ENCODE results near the gene MXRA5. TPM values are rescaled to one million over a fixed set of nuclear protein-coding genes. Genes with fewer than 3 reads are reported as not detected.
A peak's percentile ranks its signal among the peaks of the same experiment; 100 is the strongest.
"Not testable (repeated sequence)": the region's sequence is repeated elsewhere in the genome, so short reads cannot be mapped to it uniquely, and the experiment has no call there.

The MXRA5 gene
- polyA plus RNA-seq, 4 donors = under 0.01 to 8.2 (median 0.48) TPM

- no peaks in the 10 kb centered on the region for H3K36me3 ChIP-seq (ENCODE audit: control insufficient read depth in 3 of 3, insufficient read depth in 2 of 3, low read depth in 1 of 3, low read length in 3 of 3)
- FAIRE-seq (no peak), DNase-seq (no peak)
- peaks cover 0 to 17% (median 13%) of the 10 kb centered on the region in 3 donors for H3K27me3 ChIP-seq (ENCODE audit: control insufficient read depth in 3 of 3, insufficient read depth in 3 of 3, low read length in 3 of 3)
- no peak overlapping the region for H3K27ac ChIP-seq (ENCODE audit: low read depth in 1 of 3, low read length in 2 of 3)
- H3K4me3 ChIP-seq (ENCODE audit: low read depth in 1 of 3, low read length in 3 of 3) = no peak overlapping the region
- H3K9me3 ChIP-seq (ENCODE audit: control insufficient read depth in 2 of 2, insufficient read depth in 1 of 2, low read depth in 1 of 2, low read length in 1 of 2) = no peaks in the 10 kb centered on the region
- H3K4me1 ChIP-seq (ENCODE audit: control insufficient read depth in 3 of 3, insufficient read depth in 2 of 3, low read depth in 1 of 3, low read length in 2 of 3) = no peaks in the 10 kb centered on the region
- 72 to 87% (median 79%) methylated on average over 5 of the region's 5 CpGs for WGBS, 3 donors
These were observed 1.7 kb upstream of the MXRA5 start for GRCh38 chrX:3348191-3348590.

GRCh38 chrX:3345281-3346191 is 916 bp downstream of the MXRA5 start:
- 4 to 12% (median 4%) methylated on average over 48 to 68 of the region's 68 CpGs for WGBS, 3 donors
- DNase-seq (peak; percentile 1 to 5), FAIRE-seq (no peak)
- Histone ChIP-seq H3K27ac (ENCODE audit: low read depth in 1 of 3, low read length in 2 of 3) (peak overlapping the region; percentile 32 to 67 (median 65)), H3K36me3 (ENCODE audit: control insufficient read depth in 3 of 3, insufficient read depth in 2 of 3, low read depth in 1 of 3, low read length in 3 of 3) (no peaks in the 10 kb centered on the region), H3K9me3 (ENCODE audit: control insufficient read depth in 2 of 2, insufficient read depth in 1 of 2, low read depth in 1 of 2, low read length in 1 of 2) (no peaks in the 10 kb centered on the region), H3K4me1 (ENCODE audit: control insufficient read depth in 3 of 3, insufficient read depth in 2 of 3, low read depth in 1 of 3, low read length in 2 of 3) (no peaks in the 10 kb centered on the region), H3K4me3 (ENCODE audit: low read depth in 1 of 3, low read length in 3 of 3) (peak overlapping the region in 2 of 3 donors; percentile 33 to 42), H3K27me3 (ENCODE audit: control insufficient read depth in 3 of 3, insufficient read depth in 3 of 3, low read length in 3 of 3) (peaks cover 0 to 17% (median 13%) of the 10 kb centered on the region in 3 donors)

- not testable (repeated sequence) for H3K27ac ChIP-seq (ENCODE audit: low read depth in 1 of 3, low read length in 2 of 3); H3K36me3 ChIP-seq (ENCODE audit: control insufficient read depth in 3 of 3, insufficient read depth in 2 of 3, low read depth in 1 of 3, low read length in 3 of 3); H3K9me3 ChIP-seq (ENCODE audit: control insufficient read depth in 2 of 2, insufficient read depth in 1 of 2, low read depth in 1 of 2, low read length in 1 of 2); H3K4me3 ChIP-seq (ENCODE audit: low read depth in 1 of 3, low read length in 3 of 3); DNase-seq; FAIRE-seq; H3K4me1 ChIP-seq (ENCODE audit: control insufficient read depth in 3 of 3, insufficient read depth in 2 of 3, low read depth in 1 of 3, low read length in 2 of 3)
- peaks cover 0 to 17% (median 13%) of the 10 kb centered on the region in 3 donors for H3K27me3 ChIP-seq (ENCODE audit: control insufficient read depth in 3 of 3, insufficient read depth in 3 of 3, low read length in 3 of 3)
- WGBS, 3 donors = 29 to 38% (median 32%) methylated on average over 20 to 24 of the region's 24 CpGs
These were observed 2.9 kb downstream of the MXRA5 start for GRCh38 chrX:3343569-3343968.

- H3K36me3 ChIP-seq (ENCODE audit: control insufficient read depth in 3 of 3, insufficient read depth in 2 of 3, low read depth in 1 of 3, low read length in 3 of 3) = no peaks in the 10 kb centered on the region
- DNase-seq (no peak), FAIRE-seq (no peak)
- no peak overlapping the region for H3K4me3 ChIP-seq (ENCODE audit: low read depth in 1 of 3, low read length in 3 of 3)
- 53 to 71% (median 68%) methylated on average over 1 of the region's 1 CpG for WGBS, 3 donors
- H3K27ac ChIP-seq (ENCODE audit: low read depth in 1 of 3, low read length in 2 of 3) = no peak overlapping the region
- peaks cover 0 to under 1% (median 0%) of the 10 kb centered on the region in 3 donors for H3K27me3 ChIP-seq (ENCODE audit: control insufficient read depth in 3 of 3, insufficient read depth in 3 of 3, low read length in 3 of 3)
- H3K9me3 ChIP-seq (ENCODE audit: control insufficient read depth in 2 of 2, insufficient read depth in 1 of 2, low read depth in 1 of 2, low read length in 1 of 2) = no peaks in the 10 kb centered on the region
- H3K4me1 ChIP-seq (ENCODE audit: control insufficient read depth in 3 of 3, insufficient read depth in 2 of 3, low read depth in 1 of 3, low read length in 2 of 3) = no peaks in the 10 kb centered on the region
These were observed 6.4 kb downstream of the MXRA5 start for GRCh38 chrX:3340016-3340415.

GRCh38 chrX:3326681-3327080 is 19.8 kb downstream of the MXRA5 start:
- Histone ChIP-seq H3K4me1 (ENCODE audit: control insufficient read depth in 3 of 3, insufficient read depth in 2 of 3, low read depth in 1 of 3, low read length in 2 of 3) (no peaks in the 10 kb centered on the region), H3K27me3 (ENCODE audit: control insufficient read depth in 3 of 3, insufficient read depth in 3 of 3, low read length in 3 of 3) (no peaks in the 10 kb centered on the region), H3K27ac (ENCODE audit: low read depth in 1 of 3, low read length in 2 of 3) (no peak overlapping the region), H3K4me3 (ENCODE audit: low read depth in 1 of 3, low read length in 3 of 3) (no peak overlapping the region), H3K36me3 (ENCODE audit: control insufficient read depth in 3 of 3, insufficient read depth in 2 of 3, low read depth in 1 of 3, low read length in 3 of 3) (no peaks in the 10 kb centered on the region), H3K9me3 (ENCODE audit: control insufficient read depth in 2 of 2, insufficient read depth in 1 of 2, low read depth in 1 of 2, low read length in 1 of 2) (no peaks in the 10 kb centered on the region)
- FAIRE-seq (no peak), DNase-seq (no peak)
- WGBS, 3 donors = 67 to 75% (median 67%) methylated on average over 7 of the region's 7 CpGs

- H3K36me3 ChIP-seq (ENCODE audit: control insufficient read depth in 3 of 3, insufficient read depth in 2 of 3, low read depth in 1 of 3, low read length in 3 of 3) = no peaks in the 10 kb centered on the region
- H3K27me3 ChIP-seq (ENCODE audit: control insufficient read depth in 3 of 3, insufficient read depth in 3 of 3, low read length in 3 of 3) = no peaks in the 10 kb centered on the region
- no peak for DNase-seq
- H3K4me3 ChIP-seq (ENCODE audit: low read depth in 1 of 3, low read length in 3 of 3) = no peak overlapping the region
- no peaks in the 10 kb centered on the region for H3K4me1 ChIP-seq (ENCODE audit: control insufficient read depth in 3 of 3, insufficient read depth in 2 of 3, low read depth in 1 of 3, low read length in 2 of 3)
- WGBS, 3 donors = 63 to 70% (median 68%) methylated on average over 7 of the region's 7 CpGs
- FAIRE-seq = no peak
- no peak overlapping the region for H3K27ac ChIP-seq (ENCODE audit: low read depth in 1 of 3, low read length in 2 of 3)
- H3K9me3 ChIP-seq (ENCODE audit: control insufficient read depth in 2 of 2, insufficient read depth in 1 of 2, low read depth in 1 of 2, low read length in 1 of 2) = no peaks in the 10 kb centered on the region
These were observed 25.9 kb downstream of the MXRA5 start for GRCh38 chrX:3320471-3321046.

- H3K9me3 ChIP-seq (ENCODE audit: control insufficient read depth in 2 of 2, insufficient read depth in 1 of 2, low read depth in 1 of 2, low read length in 1 of 2) = no peaks in the 10 kb centered on the region
- no peaks in the 10 kb centered on the region for H3K27me3 ChIP-seq (ENCODE audit: control insufficient read depth in 3 of 3, insufficient read depth in 3 of 3, low read length in 3 of 3)
- H3K4me3 ChIP-seq (ENCODE audit: low read depth in 1 of 3, low read length in 3 of 3) = no peak overlapping the region
- DNase-seq = no peak
- H3K4me1 ChIP-seq (ENCODE audit: control insufficient read depth in 3 of 3, insufficient read depth in 2 of 3, low read depth in 1 of 3, low read length in 2 of 3) = no peaks in the 10 kb centered on the region
- no peak for FAIRE-seq
- no peak overlapping the region for H3K27ac ChIP-seq (ENCODE audit: low read depth in 1 of 3, low read length in 2 of 3)
- no peaks in the 10 kb centered on the region for H3K36me3 ChIP-seq (ENCODE audit: control insufficient read depth in 3 of 3, insufficient read depth in 2 of 3, low read depth in 1 of 3, low read length in 3 of 3)
- WGBS, 3 donors = 85 to 94% (median 92%) methylated on average over 42 to 47 of the region's 47 CpGs
These were observed 29.2 kb downstream of the MXRA5 start for GRCh38 chrX:3317191-3317718.

GRCh38 chrX:3312109-3312508 is 34.3 kb downstream of the MXRA5 start:
- FAIRE-seq (no peak), DNase-seq (no peak)
- 41 to 72% (median 66%) methylated on average over 2 of the region's 2 CpGs for WGBS, 3 donors
- H3K4me1 ChIP-seq (ENCODE audit: control insufficient read depth in 3 of 3, insufficient read depth in 2 of 3, low read depth in 1 of 3, low read length in 2 of 3) = no peaks in the 10 kb centered on the region
- H3K27me3 ChIP-seq (ENCODE audit: control insufficient read depth in 3 of 3, insufficient read depth in 3 of 3, low read length in 3 of 3) = no peaks in the 10 kb centered on the region
- no peaks in the 10 kb centered on the region for H3K36me3 ChIP-seq (ENCODE audit: control insufficient read depth in 3 of 3, insufficient read depth in 2 of 3, low read depth in 1 of 3, low read length in 3 of 3)
- H3K4me3 ChIP-seq (ENCODE audit: low read depth in 1 of 3, low read length in 3 of 3) = no peak overlapping the region
- H3K27ac ChIP-seq (ENCODE audit: low read depth in 1 of 3, low read length in 2 of 3) = no peak overlapping the region
- no peaks in the 10 kb centered on the region for H3K9me3 ChIP-seq (ENCODE audit: control insufficient read depth in 2 of 2, insufficient read depth in 1 of 2, low read depth in 1 of 2, low read length in 1 of 2)

All from small intestine (tissue), 7 donors.